Epithelial cell of esophagus (primary cell): ENCODE results near the gene TNIK.

ENCODE experiments used
- DNase-seq: peaks from one replicate; pipeline ENCODE4 v3.0.0; 2010; ENCODE audit warnings: low read depth
- H3K4me3 ChIP-seq: 2 replicates; pipeline ENCODE4 v1.5.1; 2011; ENCODE audit warnings: mild to moderate bottlenecking, low read length, control low read depth
- TF ChIP-seq, protein P1 (sequence below): IDR thresholded peaks from 2 replicates; pipeline ENCODE4 v1.5.1; 2011; ENCODE audit warnings: low read depth, mild to moderate bottlenecking, low read length, control low read depth, inconsistent platforms; ENCODE audit not compliant: insufficient read depth; ENCODE audit errors: missing control alignments

The TNIK gene

DNA sequence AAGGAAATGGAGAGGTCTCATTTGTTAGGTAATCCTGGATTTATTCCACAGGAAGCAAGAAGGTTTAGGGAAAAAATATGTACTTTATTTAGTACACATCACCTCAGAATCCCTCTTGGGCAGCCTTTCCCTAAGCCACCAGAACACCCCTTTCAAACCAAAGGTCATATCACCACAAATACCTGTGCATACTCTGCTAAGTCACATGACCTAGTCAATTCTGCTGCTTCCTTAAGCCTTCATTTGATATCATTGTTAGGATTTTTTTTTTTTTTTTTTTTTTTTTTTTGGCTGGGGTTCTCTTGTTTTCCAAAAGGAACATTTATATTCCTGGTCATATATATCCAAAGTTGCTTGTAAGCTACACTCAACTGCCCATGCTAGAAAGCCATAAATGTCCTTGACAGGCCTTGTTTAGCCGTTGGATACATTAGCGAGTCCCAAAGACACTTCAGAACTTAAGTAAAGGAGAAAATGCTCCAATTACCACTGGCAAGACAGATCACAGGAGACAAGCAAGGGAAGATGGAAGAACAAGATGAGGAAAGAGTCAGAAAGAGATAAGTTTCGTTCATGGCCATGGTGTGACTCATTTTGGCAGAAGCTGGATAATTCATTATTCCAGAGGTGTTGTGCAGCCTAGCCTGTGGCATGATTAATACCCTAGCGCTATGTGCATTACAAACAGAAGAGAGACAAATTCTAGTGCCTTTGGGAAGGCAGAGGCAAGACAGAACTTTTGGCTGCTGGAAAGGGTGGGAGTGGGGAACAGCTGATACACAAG, 278.1 kb downstream of the TNIK start:
- TF ChIP-seq, protein P1, sequence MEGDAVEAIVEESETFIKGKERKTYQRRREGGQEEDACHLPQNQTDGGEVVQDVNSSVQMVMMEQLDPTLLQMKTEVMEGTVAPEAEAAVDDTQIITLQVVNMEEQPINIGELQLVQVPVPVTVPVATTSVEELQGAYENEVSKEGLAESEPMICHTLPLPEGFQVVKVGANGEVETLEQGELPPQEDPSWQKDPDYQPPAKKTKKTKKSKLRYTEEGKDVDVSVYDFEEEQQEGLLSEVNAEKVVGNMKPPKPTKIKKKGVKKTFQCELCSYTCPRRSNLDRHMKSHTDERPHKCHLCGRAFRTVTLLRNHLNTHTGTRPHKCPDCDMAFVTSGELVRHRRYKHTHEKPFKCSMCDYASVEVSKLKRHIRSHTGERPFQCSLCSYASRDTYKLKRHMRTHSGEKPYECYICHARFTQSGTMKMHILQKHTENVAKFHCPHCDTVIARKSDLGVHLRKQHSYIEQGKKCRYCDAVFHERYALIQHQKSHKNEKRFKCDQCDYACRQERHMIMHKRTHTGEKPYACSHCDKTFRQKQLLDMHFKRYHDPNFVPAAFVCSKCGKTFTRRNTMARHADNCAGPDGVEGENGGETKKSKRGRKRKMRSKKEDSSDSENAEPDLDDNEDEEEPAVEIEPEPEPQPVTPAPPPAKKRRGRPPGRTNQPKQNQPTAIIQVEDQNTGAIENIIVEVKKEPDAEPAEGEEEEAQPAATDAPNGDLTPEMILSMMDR, result no peak
- DNase-seq, result peak; percentile 60
- H3K4me3 ChIP-seq, result no peak overlapping the region

DNA sequence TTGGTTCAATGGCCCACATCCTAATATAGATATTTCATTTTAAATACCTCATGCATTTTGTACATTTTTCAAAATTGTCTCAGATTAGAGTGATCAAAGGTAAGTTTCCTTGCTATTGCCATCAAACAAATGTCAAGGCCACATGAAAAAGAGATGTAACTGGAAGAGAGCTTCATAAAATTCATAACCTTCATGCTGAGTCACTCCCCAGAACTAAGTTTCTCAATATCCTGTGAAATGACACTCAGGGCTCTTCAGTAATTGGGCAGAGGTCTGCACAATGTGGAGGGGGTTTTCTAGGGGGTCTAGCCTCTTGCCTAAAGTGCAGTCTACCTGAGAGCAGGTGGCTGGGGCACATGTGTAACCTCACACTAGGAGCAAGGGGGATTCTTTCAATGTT, 281.5 kb downstream of the TNIK start:
- no peak for DNase-seq
- TF ChIP-seq, protein P1, result no peak
- no peak overlapping the region for H3K4me3 ChIP-seq

DNA sequence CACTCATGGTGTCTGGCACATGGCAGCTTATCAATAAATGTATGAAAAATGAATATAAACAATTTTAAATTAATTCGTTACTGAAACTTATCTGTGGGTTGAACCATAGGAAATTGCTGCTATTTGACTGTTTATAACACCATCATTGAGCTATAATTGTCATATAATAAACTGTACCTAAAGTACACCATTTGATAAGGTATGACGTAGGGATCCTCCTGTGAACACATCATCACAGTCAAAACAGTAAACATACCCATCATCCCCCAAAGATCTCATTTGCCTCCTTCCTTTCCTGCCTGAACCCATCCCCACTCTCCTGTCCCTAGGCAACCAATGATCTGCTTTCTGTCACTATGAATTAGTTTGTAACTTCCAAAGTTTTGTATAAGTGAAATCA, 282.7 kb downstream of the TNIK start:
- DNase-seq, result no peak
- TF ChIP-seq, protein P1, result no peak
- H3K4me3 ChIP-seq, result no peak overlapping the region

DNA sequence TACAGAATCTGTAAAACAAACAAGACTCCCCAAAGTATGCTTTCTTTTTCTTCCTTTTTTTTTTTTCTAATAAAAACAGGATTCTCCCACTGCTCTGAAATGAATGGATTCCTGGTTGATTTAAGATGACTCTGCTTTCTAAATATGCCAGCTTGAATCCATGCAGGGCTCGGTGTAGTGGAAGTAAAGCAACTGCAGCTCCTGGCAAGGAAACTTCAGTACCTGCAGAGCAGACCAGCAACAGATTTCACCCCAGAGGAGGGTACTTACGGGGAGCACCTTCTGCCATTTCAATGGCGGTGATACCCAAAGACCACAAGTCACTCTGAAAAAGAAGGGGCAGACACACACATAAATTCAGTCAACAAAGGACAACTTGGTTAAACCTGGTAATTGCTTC, 283.1 kb downstream of the TNIK start:
- DNase-seq, result no peak
- H3K4me3 ChIP-seq, result no peak overlapping the region
- TF ChIP-seq, protein P1, result no peak

DNA sequence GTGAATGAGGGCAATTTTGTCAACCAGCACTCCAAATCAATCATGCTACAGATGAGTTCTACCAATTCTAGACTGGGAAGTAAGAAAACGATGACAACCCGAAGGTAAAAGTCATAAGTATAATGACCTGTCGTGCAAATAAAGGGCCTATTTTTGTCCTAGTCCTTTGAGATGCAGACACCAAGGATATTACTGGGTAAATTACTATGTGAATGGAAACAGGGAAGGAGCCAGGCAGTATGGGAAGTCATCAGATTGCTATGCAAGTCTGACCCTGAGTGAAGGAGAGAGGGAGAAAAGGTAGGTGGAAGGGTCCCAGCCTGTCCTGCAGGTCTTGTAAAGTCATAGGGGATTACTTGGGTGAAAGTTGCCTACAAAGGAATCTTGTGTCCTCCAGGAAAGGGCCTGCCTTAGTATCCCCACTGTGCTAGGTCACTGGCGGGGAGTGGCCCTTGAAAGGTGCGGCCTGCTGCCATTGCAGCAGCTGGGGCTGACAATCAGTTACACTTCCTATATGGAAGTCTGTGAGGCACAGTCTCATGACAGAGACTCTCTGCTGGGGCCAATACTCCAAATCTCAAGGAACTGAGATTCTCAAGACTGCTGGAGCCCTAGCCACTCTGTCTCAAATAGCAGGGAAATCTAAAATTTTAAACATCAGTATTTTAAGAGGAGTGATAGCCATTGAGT, 283.8 kb downstream of the TNIK start:
- TF ChIP-seq, protein P1, result no peak
- no peak for DNase-seq
- H3K4me3 ChIP-seq, result no peak overlapping the region

DNA sequence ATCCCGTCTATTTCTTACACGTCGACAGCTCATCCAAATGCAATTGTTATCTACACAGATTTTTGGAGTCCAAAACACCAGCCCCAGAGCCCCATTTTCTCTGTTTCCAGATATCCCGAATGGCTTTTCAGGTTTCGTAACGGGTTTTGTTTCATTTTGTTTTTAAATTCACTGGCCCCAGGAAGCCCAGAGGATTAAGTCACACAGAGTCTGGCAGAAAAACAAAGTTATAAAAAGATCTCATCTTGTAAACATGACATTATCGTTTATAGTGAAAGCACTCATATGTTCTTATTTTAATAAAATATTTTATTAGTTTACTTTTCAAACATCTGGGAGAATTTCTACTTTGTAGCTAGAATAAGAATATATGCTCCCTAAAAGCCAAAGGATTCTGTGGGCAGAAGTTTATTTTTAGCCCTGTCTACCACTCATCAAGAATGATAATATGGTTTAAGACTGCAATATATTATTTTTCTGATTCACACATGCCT, 284.4 kb downstream of the TNIK start:
- H3K4me3 ChIP-seq, result no peak overlapping the region
- TF ChIP-seq, protein P1, result no peak
- DNase-seq, result no peak

DNA sequence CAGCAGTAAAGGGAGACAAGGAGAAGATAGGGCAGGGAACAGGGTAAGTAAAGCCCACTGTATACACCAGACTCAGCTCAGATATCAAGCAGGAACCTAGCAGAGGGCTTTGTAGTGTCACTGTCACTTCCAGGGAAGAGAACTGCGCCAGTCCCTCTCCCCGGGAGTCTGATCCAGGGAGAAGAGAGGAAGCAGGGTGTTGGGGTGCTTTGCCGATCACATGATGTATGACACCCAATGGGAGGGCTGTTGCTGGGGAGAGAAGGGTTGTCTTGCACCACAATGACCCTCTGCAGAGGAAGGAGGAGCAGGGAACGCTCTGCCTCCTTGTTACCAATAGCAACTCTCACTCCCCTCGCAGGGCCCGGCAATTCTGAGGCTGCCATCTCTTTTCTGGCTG, 286.5 kb downstream of the TNIK start:
- TF ChIP-seq, protein P1, result no peak
- H3K4me3 ChIP-seq, result no peak overlapping the region
- DNase-seq, result no peak
